GM12892 (cell line): Measurements from ENCODE around the gene SDK1.

ENCODE experiments used
- POLR2AphosphoS5 ChIP-seq: IDR thresholded peaks from 2 replicates; pipeline ENCODE4 v1.6.1; 2011; ENCODE audit warnings: low read depth, low read length, control low read depth
- TAF1 ChIP-seq: IDR thresholded peaks from 2 replicates; pipeline ENCODE4 v1.6.1; 2011; ENCODE audit warnings: low read depth, mild to moderate bottlenecking, control low read depth, low read length, borderline replicate concordance

DNA sequence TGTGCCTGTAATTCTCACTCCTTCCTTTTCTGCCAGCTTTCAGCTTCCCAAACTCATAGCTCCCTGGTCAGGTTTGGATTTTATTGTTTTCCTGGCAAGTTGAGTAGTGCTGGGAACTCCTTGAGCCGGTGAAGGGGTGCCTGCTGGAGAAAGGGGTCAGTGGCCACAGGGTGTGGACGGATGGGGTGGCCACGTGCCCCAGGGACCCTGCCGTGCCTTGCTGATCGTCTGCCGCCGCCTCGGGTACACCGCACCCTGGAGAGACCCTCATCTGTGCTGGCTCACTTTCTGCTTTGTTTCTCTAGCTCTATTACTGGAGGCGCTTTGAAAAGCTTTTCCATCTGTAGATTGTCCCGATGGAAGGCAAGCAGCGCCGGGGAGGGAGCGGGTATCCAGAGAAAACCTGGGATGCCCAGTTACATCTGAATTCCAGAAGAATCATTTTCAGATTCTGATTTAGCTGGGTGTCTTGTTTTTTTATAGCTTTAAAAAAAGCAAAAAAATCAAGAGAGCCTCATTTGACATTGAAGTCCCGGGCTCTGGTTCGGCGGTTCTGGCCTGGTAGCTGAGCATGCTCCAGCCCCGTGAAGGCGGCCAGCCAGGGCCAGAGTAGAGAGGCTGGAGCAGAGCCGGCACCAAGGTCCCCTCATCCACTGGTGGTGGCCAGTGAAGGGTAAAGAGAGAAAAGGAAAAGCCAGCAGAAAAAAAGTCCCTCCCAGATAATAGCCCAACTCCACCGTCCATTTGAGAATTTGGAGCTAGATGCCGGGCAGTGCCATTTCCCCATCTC lies 870.1 kb downstream of the SDK1 start:
- TF ChIP-seq TAF1, result no peak
- TF ChIP-seq POLR2AphosphoS5, result no peak
